ENCODE data around the gene RPS19.

DNA sequence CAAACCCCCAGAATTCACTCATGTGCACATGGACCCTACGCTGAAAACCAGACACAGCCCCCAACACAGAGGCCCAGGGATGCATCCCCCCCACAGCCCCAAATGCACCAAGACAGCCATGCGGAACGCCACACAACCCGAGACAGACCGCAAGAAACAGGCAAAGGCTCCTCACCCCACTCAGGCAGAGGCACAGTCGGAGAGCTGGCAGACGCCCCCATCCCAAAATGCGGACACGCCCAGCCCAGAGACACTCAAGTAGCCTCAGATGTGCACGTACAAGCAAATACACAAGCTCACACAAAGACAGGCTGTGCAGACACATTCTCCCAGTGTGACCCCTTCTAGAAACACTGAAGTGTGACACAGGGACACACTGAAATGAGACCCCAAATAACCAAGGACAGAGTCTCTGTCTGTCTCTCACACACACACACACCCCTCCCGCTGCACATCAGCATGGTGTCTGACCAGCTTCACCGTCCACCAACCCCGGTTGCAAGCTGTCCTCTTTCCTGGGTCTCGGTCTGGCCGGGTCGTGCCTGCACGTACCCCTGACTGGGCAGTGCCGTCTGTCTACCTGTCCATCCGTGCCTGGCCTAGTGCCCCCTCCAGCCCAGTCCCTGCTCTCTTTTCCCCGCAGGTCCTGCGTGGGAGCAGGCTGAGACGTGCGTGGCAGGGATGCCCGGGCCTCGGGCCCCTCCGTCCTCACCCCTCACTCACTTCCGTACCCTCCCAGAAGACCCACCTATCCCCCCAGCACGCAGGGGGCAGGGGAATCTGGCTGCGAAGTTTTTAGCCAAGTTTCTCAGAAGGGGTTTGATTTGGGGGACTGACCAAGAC lies 52.1 kb downstream of the RPS19 start:
- TF ChIP-seq, protein P1, sequence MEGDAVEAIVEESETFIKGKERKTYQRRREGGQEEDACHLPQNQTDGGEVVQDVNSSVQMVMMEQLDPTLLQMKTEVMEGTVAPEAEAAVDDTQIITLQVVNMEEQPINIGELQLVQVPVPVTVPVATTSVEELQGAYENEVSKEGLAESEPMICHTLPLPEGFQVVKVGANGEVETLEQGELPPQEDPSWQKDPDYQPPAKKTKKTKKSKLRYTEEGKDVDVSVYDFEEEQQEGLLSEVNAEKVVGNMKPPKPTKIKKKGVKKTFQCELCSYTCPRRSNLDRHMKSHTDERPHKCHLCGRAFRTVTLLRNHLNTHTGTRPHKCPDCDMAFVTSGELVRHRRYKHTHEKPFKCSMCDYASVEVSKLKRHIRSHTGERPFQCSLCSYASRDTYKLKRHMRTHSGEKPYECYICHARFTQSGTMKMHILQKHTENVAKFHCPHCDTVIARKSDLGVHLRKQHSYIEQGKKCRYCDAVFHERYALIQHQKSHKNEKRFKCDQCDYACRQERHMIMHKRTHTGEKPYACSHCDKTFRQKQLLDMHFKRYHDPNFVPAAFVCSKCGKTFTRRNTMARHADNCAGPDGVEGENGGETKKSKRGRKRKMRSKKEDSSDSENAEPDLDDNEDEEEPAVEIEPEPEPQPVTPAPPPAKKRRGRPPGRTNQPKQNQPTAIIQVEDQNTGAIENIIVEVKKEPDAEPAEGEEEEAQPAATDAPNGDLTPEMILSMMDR (IDR thresholded peaks at IDR 0.05; ENCODE audit: insufficient read depth, low read depth, low read length) = no peak
- peak; percentile 99 for TF ChIP-seq EZH2 (IDR thresholded peaks at IDR 0.05; ENCODE audit: insufficient read depth, low read length)

All from astrocyte (in vitro differentiated cells and primary cell).